PC-9 (cell line): Measurements from ENCODE around the gene CELF4. TPM values are rescaled to one million over a fixed set of nuclear protein-coding genes. Genes with fewer than 3 reads are reported as not detected.

Experiments
- BruUV-seq: library from RNA; stranded (reverse); fragments of 400-500 nt; replicated peaks from 2 replicates; lab custom pipeline; 2021; lab: Mats Ljungman, UMichigan
- CTCF ChIA-PET: fragments of 300-600 bp; sonication (Branson Sonifier 250); formaldehyde crosslinking; loops from one replicate; lab custom pipeline; 2022; ENCODE audit warnings: antibody characterized with exemption; lab: Charles Lee
- POLR2A ChIA-PET: fragments of 300-600 bp; sonication (Branson Sonifier 250); formaldehyde crosslinking; loops from one replicate; lab custom pipeline; 2022; ENCODE audit warnings: antibody characterized with exemption; ENCODE audit not compliant: unreplicated experiment; lab: Charles Lee
- DNase-seq, 2 experiments: peaks; one replicate each; pipeline versions ENCODE4 v3.0.0 to v3.0.0-alpha.2; 2015 to 2022; ENCODE audit warnings: mixed read lengths in 1 of 2
- H2AFZ ChIP-seq: fragments of 200-600 bp; sonication (generic); 2 replicates; pipeline ENCODE4 v1.8.1; 2017; ENCODE audit warnings: antibody characterized with exemption
- H3F3A ChIP-seq: fragments of 200-600 bp; sonication (generic); 2 replicates; pipeline ENCODE4 v1.8.1; 2017; ENCODE audit warnings: antibody characterized with exemption, mild to moderate bottlenecking, low read depth; ENCODE audit not compliant: insufficient read depth
- H3K27ac ChIP-seq: fragments of 200-600 bp; sonication (generic); 2 replicates; pipeline ENCODE4 v1.6.1; 2016; ENCODE audit warnings: mixed run types
- H3K27me3 ChIP-seq: fragments of 200-600 bp; sonication (generic); 2 replicates; pipeline ENCODE4 v1.6.1; 2016; ENCODE audit warnings: low read depth, mixed run types; ENCODE audit not compliant: insufficient read depth
- H3K36me3 ChIP-seq: fragments of 200-600 bp; sonication (generic); 2 replicates; pipeline ENCODE4 v1.6.1; 2016; ENCODE audit warnings: low read depth, mixed run types
- H3K4me1 ChIP-seq: fragments of 200-600 bp; sonication (generic); replicated peaks from 2 replicates; pipeline ENCODE4 v1.6.1; 2016; ENCODE audit warnings: mixed run types; ENCODE audit not compliant: insufficient read depth
- H3K4me2 ChIP-seq: fragments of 200-600 bp; sonication (generic); 2 replicates; pipeline ENCODE4 v1.6.1; 2017; ENCODE audit warnings: mixed run types
- H3K4me3 ChIP-seq: fragments of 200-600 bp; sonication (generic); 2 replicates; pipeline ENCODE4 v1.6.1; 2016; ENCODE audit warnings: mixed run types
- H3K79me2 ChIP-seq: fragments of 200-600 bp; sonication (generic); 2 replicates; pipeline ENCODE4 v1.6.1; 2017; ENCODE audit warnings: low read depth, mixed run types
- H3K9me2 ChIP-seq: fragments of 200-600 bp; sonication (generic); 2 replicates; pipeline ENCODE4 v1.8.1; 2017; ENCODE audit warnings: mild to moderate bottlenecking; ENCODE audit not compliant: insufficient read depth
- H3K9me3 ChIP-seq: fragments of 200-600 bp; sonication (generic); 2 replicates; pipeline ENCODE4 v1.8.1; 2016; ENCODE audit warnings: low read depth; ENCODE audit not compliant: insufficient read depth
- H4K20me1 ChIP-seq: fragments of 200-600 bp; sonication (generic); 2 replicates; pipeline ENCODE4 v1.8.1; 2017; ENCODE audit not compliant: insufficient read depth
- CTCF ChIP-seq: fragments of 200-600 bp; sonication (generic); conservative IDR thresholded peaks from 2 replicates; pipeline ENCODE4 v1.6.1; 2017; ENCODE audit warnings: mixed run types, antibody characterized with exemption, mild to moderate bottlenecking, moderate library complexity
- EZH2 ChIP-seq: fragments of 200-600 bp; sonication (generic); IDR thresholded peaks from 2 replicates; pipeline ENCODE4 v1.8.0; 2017; ENCODE audit warnings: antibody characterized with exemption, low read depth
- intact Hi-C: fragments of 100-400 bp; cut with micrococcal nuclease; formaldehyde crosslinking; loops from one replicate; pipeline ENCODE4 v1.10.0; 2022; ENCODE audit not compliant: unreplicated experiment
- total RNA-seq: library from RNA; stranded (reverse); gene quantifications from 2 replicates; pipeline ENCODE4 v1.2.3, GENCODE V29; 2021

The CELF4 gene
- total RNA-seq, 1 experiment from 2014 or later = 1.2 TPM

- H3K4me3 ChIP-seq = no peak overlapping the region
- H3K9me3 ChIP-seq = no peaks in the 10 kb centered on the region
- H3K4me2 ChIP-seq = no peak overlapping the region
- H3K27me3 ChIP-seq = peaks cover 24% of the 10 kb centered on the region
- no peaks in the 10 kb centered on the region for H3K79me2 ChIP-seq
- H3K36me3 ChIP-seq = no peaks in the 10 kb centered on the region
- no peak overlapping the region for H3K27ac ChIP-seq
- no peaks in the 10 kb centered on the region for H3K4me1 ChIP-seq
- H4K20me1 ChIP-seq = no peaks in the 10 kb centered on the region
- no peak for DNase-seq
- H3K9me2 ChIP-seq = no peaks in the 10 kb centered on the region
- no peaks in the 10 kb centered on the region for H3F3A ChIP-seq
- CTCF ChIA-PET = no interaction called here
- TF ChIP-seq EZH2 = no peak
- POLR2A ChIA-PET = no interaction called here
- H2AFZ ChIP-seq = no peak overlapping the region
- intact Hi-C loops = no loop called here
- no TSS peak for BruUV-seq
These were observed 303.6 kb downstream of the CELF4 start for GRCh38 chr18:37261988-37262387.

- DNase-seq = no peak
- Histone ChIP-seq H3K4me1 (no peaks in the 10 kb centered on the region), H3K79me2 (no peaks in the 10 kb centered on the region), H3K4me3 (no peak overlapping the region), H3K36me3 (no peaks in the 10 kb centered on the region), H3K27ac (no peak overlapping the region), H2AFZ (no peak overlapping the region), H3K9me2 (no peaks in the 10 kb centered on the region), H3K4me2 (no peak overlapping the region), H3K9me3 (no peaks in the 10 kb centered on the region), H4K20me1 (no peaks in the 10 kb centered on the region), H3K27me3 (peaks cover 24% of the 10 kb centered on the region), H3F3A (no peaks in the 10 kb centered on the region)
- TF ChIP-seq CTCF (no peak), EZH2 (no peak)
- BruUV-seq = no TSS peak
- intact Hi-C loops = no loop called here
- ChIA-PET POLR2A (no interaction called here), CTCF (no interaction called here)
These were observed 304.3 kb downstream of the CELF4 start for GRCh38 chr18:37261246-37261840.

- H3K27ac ChIP-seq = no peak overlapping the region
- no peak for TF ChIP-seq CTCF
- TF ChIP-seq EZH2 = no peak
- H2AFZ ChIP-seq = no peak overlapping the region
- intact Hi-C loops = no loop called here
- no peaks in the 10 kb centered on the region for H3K79me2 ChIP-seq
- ChIA-PET POLR2A (no interaction called here), CTCF (no interaction called here)
- DNase-seq = no peak
- H3K36me3 ChIP-seq = no peaks in the 10 kb centered on the region
- H3K27me3 ChIP-seq = peaks cover 26% of the 10 kb centered on the region
- H3K4me1 ChIP-seq = no peaks in the 10 kb centered on the region
- no peaks in the 10 kb centered on the region for H3K9me2 ChIP-seq
- H3K9me3 ChIP-seq = no peaks in the 10 kb centered on the region
- H4K20me1 ChIP-seq = no peaks in the 10 kb centered on the region
- no peak overlapping the region for H3K4me2 ChIP-seq
- H3F3A ChIP-seq = no peaks in the 10 kb centered on the region
- BruUV-seq = no TSS peak
- H3K4me3 ChIP-seq = no peak overlapping the region
These were observed 305.1 kb downstream of the CELF4 start for GRCh38 chr18:37260367-37261093.
